ENCODE data around the gene IL6R. TPM values are rescaled to one million over a fixed set of nuclear protein-coding genes. Genes with fewer than 3 reads are reported as not detected.

Gene IL6R
- total RNA-seq, result 4.6 TPM

DNA sequence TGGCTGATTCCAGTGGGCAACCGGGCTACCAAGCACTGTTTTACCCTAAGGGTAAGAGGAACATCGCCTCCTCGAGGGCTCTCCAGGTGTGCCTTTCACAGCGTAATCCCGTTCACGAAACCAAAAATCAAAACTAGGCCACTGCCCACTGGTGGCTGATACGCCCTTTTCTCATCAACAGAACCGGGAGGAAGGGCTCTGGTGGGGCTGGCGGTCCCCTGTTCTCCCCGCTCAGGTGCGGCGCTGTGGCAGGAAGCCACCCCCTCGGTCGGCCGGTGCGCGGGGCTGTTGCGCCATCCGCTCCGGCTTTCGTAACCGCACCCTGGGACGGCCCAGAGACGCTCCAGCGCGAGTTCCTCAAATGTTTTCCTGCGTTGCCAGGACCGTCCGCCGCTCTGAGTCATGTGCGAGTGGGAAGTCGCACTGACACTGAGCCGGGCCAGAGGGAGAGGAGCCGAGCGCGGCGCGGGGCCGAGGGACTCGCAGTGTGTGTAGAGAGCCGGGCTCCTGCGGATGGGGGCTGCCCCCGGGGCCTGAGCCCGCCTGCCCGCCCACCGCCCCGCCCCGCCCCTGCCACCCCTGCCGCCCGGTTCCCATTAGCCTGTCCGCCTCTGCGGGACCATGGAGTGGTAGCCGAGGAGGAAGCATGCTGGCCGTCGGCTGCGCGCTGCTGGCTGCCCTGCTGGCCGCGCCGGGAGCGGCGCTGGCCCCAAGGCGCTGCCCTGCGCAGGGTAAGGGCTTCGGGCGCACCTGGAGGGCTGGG, at the start of gene IL6R:
Gene IL6R, plus strand, starts transcription at position 360 of the 763 bp plus-strand sequence. Its CDS starts 287 bp downstream, at position 647.

GRCh38 chr1:154502066-154502743, 97.1 kb downstream of the IL6R start, which contains the start of the genes SHE and TDRD10:
TSS of gene SHE (minus strand) at chr1:154502412. CDS start at chr1:154502026, 386 bp downstream.
TSS of gene TDRD10 (plus strand) at chr1:154502219. CDS start at chr1:154506904, 4,685 bp downstream.

Other genes with a start within 250 kb of the IL6R start
- 239 TPM for gene TPM3, start 213.2 kb upstream of the IL6R start, total RNA-seq
- not detected for gene CFAP141, start 199.0 kb upstream of the IL6R start, total RNA-seq
- 105 TPM for gene UBAP2L, start 184.4 kb upstream of the IL6R start, total RNA-seq
- 65.3 TPM for gene HAX1, start 132.7 kb upstream of the IL6R start, total RNA-seq
- not detected for gene AQP10, start 84.2 kb upstream of the IL6R start, total RNA-seq
- 52.2 TPM for gene ATP8B2, start 79.8 kb upstream of the IL6R start, total RNA-seq
- gene TDRD10, start 96.9 kb downstream of the IL6R start, total RNA-seq, result 3.3 TPM
- gene SHE, start 97.1 kb downstream of the IL6R start, total RNA-seq, result 8.2 TPM
- gene UBE2Q1, start 153.3 kb downstream of the IL6R start, total RNA-seq, result 36.9 TPM
- gene CHRNB2, start 162.4 kb downstream of the IL6R start, total RNA-seq, result 12.7 TPM
- 106 TPM for gene ADAR, start 202.8 kb downstream of the IL6R start, total RNA-seq

Measured in camera-type eye (tissue), 1 donor.